Natural killer cell (primary cell): ENCODE data around the gene GALNT12. TPM values are rescaled to one million over a fixed set of nuclear protein-coding genes. Genes with fewer than 3 reads are reported as not detected.

Experiments used
- ATAC-seq, 3 donors: fragments of 150-1000 bp in 2 of 3; fragments of 200-7000 bp in 1 of 3; cut with Tn5 transposase; 1 replicate in 1 of 3; 2 replicates in 2 of 3; pipeline ENCODE4 v1.10.0; 2021; ENCODE audit warnings: mild to moderate bottlenecking in 2 of 3, moderate library complexity in 2 of 3
- DNase-seq, 2 donors: peaks; one replicate each; pipeline versions ENCODE4 v3.0.0 to v3.0.0-alpha.2; 2013 to 2021; ENCODE audit warnings: mixed read lengths in 1 of 2
- H3K27ac ChIP-seq: one replicate; pipeline ENCODE4 v1.5.1; 2013; ENCODE audit warnings: mild to moderate bottlenecking, low read length
- H3K27me3 ChIP-seq: one replicate; pipeline ENCODE4 v1.6.1; 2013; ENCODE audit warnings: low read length; ENCODE audit not compliant: control insufficient read depth, insufficient read depth
- H3K36me3 ChIP-seq: one replicate; pipeline ENCODE4 v1.6.1; 2013; ENCODE audit warnings: low read length; ENCODE audit not compliant: control insufficient read depth, insufficient read depth
- H3K4me1 ChIP-seq: one replicate; pipeline ENCODE4 v1.6.1; 2013; ENCODE audit warnings: low read length; ENCODE audit not compliant: control insufficient read depth, insufficient read depth
- H3K4me3 ChIP-seq: one replicate; pipeline ENCODE4 v1.5.1; 2013; ENCODE audit warnings: low read length
- H3K9me3 ChIP-seq: one replicate; pipeline ENCODE4 v1.6.1; 2013; ENCODE audit warnings: low read length; ENCODE audit not compliant: control insufficient read depth, insufficient read depth
- H3K27ac Mint-ChIP-seq, 2 donors: one replicate each; pipeline ENCODE4 v1.8.0; 2022; ENCODE audit warnings: mild to moderate bottlenecking in 2 of 2, mixed read lengths in 2 of 2, moderate library complexity in 1 of 2
- H3K27me3 Mint-ChIP-seq, 2 donors: one replicate each; pipeline ENCODE4 v1.8.0; 2022; ENCODE audit warnings: low read depth in 2 of 2, mixed read lengths in 2 of 2
- H3K36me3 Mint-ChIP-seq: one replicate; pipeline ENCODE4 v1.8.0; 2022; ENCODE audit warnings: mixed read lengths
- H3K4me1 Mint-ChIP-seq, 2 donors: one replicate each; pipeline ENCODE4 v1.8.0; 2022; ENCODE audit warnings: mixed read lengths in 2 of 2
- H3K4me3 Mint-ChIP-seq: one replicate; pipeline ENCODE4 v1.8.0; 2022; ENCODE audit warnings: mild to moderate bottlenecking, moderate library complexity, mixed read lengths
- H3K9me3 Mint-ChIP-seq, 2 donors: one replicate each; pipeline ENCODE4 v1.8.0; 2022; ENCODE audit warnings: mixed read lengths in 2 of 2
- WGBS: methylation state at CpG from one replicate; pipeline ENCODE4 v1.1.7; 2013; ENCODE audit warnings: missing lambda C conversion rate; ENCODE audit not compliant: insufficient coverage; 5-methylcytosine and 5-hydroxymethylcytosine counted together
- intact Hi-C: fragments of 100-400 bp; cut with micrococcal nuclease; formaldehyde crosslinking; loops from one replicate; pipeline ENCODE4 v1.14.2; 2022
- total RNA-seq, 4 donors: library from RNA; stranded (reverse); fragments of 120-200 nt in 1 of 4; gene quantifications; one replicate each; pipeline versions ENCODE4 v1.2.3 to v1.2.4, GENCODE V29; 2013 to 2022
- TF ChIP-seq, protein P1 (sequence below): fragments of 200-600 bp; IDR thresholded peaks from one replicate; pipeline ENCODE4 v1.8.0; 2022; ENCODE audit warnings: antibody characterized with exemption

The GALNT12 gene
- total RNA-seq, 3 donors from 2014 or later (not counting 1 experiment from before 2014, with no cell fraction given): 9.1 to 9.4 (median 9.4) TPM

DNA sequence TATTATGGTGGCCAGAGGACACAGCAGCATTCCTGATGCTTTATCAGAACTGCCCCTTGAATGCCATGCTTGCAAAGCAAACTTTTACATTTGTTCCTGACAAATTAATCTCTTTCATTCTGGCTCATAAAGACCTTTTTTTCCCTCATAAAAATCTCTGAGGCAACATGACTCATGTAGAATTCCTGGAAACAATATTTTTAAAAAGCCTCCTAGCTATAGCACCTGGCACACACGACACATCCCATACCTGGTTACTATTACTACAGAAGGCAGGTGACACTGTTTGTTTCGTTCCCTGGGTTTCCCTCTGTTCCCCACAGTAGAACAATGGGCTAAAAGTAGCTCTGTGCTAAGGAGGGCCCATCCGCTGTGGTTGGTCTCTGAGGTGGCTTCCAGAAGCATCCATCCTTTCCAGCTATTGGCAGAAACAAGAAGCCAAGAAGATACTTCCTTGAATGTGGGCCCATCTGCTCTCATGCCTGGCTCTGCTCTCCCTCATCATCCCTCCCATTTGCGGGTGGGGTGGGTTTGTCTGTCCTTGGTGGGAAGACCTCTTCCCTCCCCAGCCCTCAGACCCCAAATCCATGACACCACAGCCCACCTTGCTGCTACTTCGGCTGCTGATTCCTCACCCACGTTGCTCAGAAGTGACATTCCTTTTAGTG is 59.1 kb downstream of the GALNT12 start:
- H3K9me3 ChIP-seq: no peaks in the 10 kb centered on the region
- no peaks in the 10 kb centered on the region for H3K36me3 Mint-ChIP-seq
- H3K36me3 ChIP-seq: no peaks in the 10 kb centered on the region
- H3K4me1 ChIP-seq: no peaks in the 10 kb centered on the region
- TF ChIP-seq, protein P1, sequence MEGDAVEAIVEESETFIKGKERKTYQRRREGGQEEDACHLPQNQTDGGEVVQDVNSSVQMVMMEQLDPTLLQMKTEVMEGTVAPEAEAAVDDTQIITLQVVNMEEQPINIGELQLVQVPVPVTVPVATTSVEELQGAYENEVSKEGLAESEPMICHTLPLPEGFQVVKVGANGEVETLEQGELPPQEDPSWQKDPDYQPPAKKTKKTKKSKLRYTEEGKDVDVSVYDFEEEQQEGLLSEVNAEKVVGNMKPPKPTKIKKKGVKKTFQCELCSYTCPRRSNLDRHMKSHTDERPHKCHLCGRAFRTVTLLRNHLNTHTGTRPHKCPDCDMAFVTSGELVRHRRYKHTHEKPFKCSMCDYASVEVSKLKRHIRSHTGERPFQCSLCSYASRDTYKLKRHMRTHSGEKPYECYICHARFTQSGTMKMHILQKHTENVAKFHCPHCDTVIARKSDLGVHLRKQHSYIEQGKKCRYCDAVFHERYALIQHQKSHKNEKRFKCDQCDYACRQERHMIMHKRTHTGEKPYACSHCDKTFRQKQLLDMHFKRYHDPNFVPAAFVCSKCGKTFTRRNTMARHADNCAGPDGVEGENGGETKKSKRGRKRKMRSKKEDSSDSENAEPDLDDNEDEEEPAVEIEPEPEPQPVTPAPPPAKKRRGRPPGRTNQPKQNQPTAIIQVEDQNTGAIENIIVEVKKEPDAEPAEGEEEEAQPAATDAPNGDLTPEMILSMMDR: no peak
- no peak overlapping the region for H3K4me3 Mint-ChIP-seq
- H3K27me3 Mint-ChIP-seq: peaks cover 16 to 25% of the 10 kb centered on the region in 2 donors
- no peaks in the 10 kb centered on the region for H3K4me1 Mint-ChIP-seq
- intact Hi-C loops: no loop called here
- no peak overlapping the region for H3K4me3 ChIP-seq
- no peak for DNase-seq
- no peak overlapping the region for H3K27ac Mint-ChIP-seq
- WGBS: 57% methylated on average over 5 of the region's 6 CpGs
- H3K27ac ChIP-seq: no peak overlapping the region
- H3K9me3 Mint-ChIP-seq: no peaks in the 10 kb centered on the region
- no peak for ATAC-seq
- H3K27me3 ChIP-seq: no peaks in the 10 kb centered on the region

DNA sequence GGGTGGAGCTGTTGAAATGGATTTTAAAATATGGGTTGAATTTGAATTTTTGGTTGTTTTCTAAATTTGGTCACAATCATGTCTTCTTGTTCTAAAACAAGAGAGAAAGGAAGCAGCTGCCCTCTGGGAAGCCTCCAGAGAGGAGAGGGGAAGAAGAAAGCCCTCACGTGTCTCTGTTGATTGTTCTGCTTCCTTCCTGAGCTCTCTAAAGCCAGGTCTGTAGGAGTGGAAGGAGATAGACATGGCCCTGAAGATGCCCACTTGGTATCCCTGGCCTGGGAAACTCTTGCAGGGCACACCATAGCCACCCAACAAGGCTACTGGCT is 59.6 kb downstream of the GALNT12 start:
- peaks cover 16 to 25% of the 10 kb centered on the region in 2 donors for H3K27me3 Mint-ChIP-seq
- no peaks in the 10 kb centered on the region for H3K36me3 Mint-ChIP-seq
- no peaks in the 10 kb centered on the region for H3K4me1 ChIP-seq
- no peaks in the 10 kb centered on the region for H3K4me1 Mint-ChIP-seq
- H3K27ac Mint-ChIP-seq: no peak overlapping the region
- H3K27ac ChIP-seq: no peak overlapping the region
- no peaks in the 10 kb centered on the region for H3K36me3 ChIP-seq
- DNase-seq (no peak), ATAC-seq (no peak)
- H3K4me3 ChIP-seq: no peak overlapping the region
- H3K4me3 Mint-ChIP-seq: no peak overlapping the region
- H3K9me3 ChIP-seq: no peaks in the 10 kb centered on the region
- no peaks in the 10 kb centered on the region for H3K27me3 ChIP-seq
- intact Hi-C loops: no loop called here
- 33% methylated on average over 1 of the region's 1 CpG for WGBS
- H3K9me3 Mint-ChIP-seq: no peaks in the 10 kb centered on the region
- TF ChIP-seq, protein P1: no peak

- Histone ChIP-seq H3K36me3 (no peaks in the 10 kb centered on the region), H3K27me3 (no peaks in the 10 kb centered on the region), H3K27ac (no peak overlapping the region), H3K4me1 (no peaks in the 10 kb centered on the region), H3K4me3 (no peak overlapping the region), H3K9me3 (no peaks in the 10 kb centered on the region)
- TF ChIP-seq, protein P1: no peak
- Mint-ChIP-seq H3K4me1 (no peaks in the 10 kb centered on the region), H3K4me3 (no peak overlapping the region), H3K36me3 (no peaks in the 10 kb centered on the region), H3K9me3 (no peaks in the 10 kb centered on the region), H3K27me3 (peaks cover 16 to 25% of the 10 kb centered on the region in 2 donors), H3K27ac (no peak overlapping the region)
- WGBS: 30% methylated on average over 4 of the region's 4 CpGs
- ATAC-seq (no peak), DNase-seq (no peak)
- intact Hi-C loops: no loop called here
Observed at GRCh38 chr9:98867429-98868168, 60.1 kb downstream of the GALNT12 start.
